ENCODE results near the gene LHX8.
"Not testable (repeated sequence)": the region's sequence is repeated elsewhere in the genome, so short reads cannot be mapped to it uniquely, and the experiment has no call there.

LHX8 gene

GRCh38 chr1:75133750-75134646 is at the start of gene LHX8:
Gene LHX8 (plus strand): TSS chr1:75134388. CDS start chr1:75136615, 2,227 bp downstream.
- no peak for DNase-seq

DNA sequence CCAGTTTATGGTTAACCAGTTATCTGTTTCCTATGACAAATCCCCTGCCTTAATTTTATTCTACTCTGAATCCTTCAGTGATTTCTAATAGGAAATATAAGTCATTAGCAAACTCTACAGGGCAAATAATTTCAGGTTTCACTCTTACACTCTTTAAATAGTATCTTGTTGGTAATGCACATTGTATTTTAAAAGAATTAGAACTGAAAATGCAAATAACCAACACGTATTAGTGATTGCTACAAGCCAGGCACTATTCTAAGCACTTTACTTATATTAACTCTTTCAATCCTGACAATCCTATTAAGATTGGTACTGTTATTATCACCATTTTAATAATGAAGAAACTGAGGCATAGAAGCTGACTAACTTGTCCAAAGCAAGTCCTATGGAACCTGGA is 48.3 kb upstream of the LHX8 start:
- no peak for DNase-seq

DNA sequence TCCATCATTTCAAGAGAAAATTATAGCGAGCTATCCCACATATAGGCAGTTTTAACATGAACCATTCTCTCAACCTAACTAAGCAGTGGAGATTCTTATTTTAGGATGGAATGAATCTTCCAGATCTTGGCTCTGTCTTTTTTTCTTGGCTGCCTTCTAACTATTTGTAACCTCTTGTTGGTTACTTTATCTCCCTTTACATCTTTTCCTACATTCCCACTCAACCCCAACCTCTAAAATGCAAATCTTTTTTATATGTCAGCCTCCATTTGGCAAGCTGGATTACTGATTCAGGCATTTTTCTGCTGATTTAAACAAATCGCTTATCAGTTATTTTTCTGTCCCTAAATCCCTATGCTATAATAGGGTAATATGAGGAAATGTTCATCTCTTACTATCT is 46.9 kb upstream of the LHX8 start:
- no peak for DNase-seq

DNA sequence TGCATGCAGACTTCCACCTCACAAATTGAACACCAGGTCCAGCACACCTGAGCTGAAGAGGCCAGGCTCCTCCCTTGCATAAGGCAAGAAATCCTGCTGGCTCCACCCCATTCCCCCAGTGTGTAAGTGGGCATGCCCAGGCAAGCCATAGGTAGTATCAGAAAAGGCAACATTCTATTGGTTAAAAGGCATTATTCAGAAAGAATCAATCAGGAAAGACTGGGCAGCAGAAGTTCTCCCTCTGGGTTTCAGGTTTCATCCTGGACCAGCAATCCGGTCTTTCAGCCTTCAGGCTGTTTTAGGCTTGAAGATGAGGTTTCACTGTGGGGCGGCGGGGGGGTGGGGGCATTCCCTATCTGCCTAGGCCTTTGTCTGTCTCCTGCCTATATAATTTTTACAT is 42.0 kb upstream of the LHX8 start:
- DNase-seq, result no peak

DNA sequence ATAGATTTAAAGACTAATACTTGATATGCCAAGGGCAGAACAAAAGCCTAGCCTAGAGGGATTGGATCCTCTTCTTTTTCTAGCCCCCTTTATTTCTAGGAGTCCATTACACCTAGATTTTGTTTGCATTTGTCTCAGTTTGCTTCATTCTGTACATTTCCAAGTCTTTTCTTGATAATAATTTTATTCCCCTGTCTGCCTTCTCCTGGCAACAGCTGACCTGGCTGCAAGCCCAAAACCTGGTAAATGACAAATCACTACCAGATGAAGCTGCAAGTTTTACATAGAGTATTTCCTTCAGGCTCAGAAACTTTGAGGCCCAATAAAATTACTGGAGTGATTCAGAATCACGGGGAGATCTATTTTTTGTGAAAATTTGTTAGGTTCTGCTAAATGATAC is 36.5 kb upstream of the LHX8 start:
- no peak for DNase-seq

DNA sequence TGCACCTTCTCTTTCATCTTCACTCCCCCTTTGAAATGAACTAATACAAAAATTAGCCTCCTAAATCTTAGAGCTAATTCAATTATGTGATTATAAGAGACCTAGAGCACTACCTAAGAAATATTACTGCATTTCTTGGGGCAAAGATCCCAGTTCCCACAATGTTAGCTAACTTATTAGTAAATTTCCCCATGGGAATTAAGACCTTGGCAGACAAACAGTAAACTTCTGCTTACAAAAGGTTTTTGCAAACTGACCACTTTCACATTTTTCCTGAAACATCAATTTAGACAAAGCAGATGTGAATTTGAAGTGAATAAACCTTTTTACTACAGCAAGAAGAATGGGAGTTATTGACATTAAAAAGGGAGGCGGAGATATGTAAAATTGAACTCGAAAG is 34.6 kb upstream of the LHX8 start:
- DNase-seq, result no peak

DNA sequence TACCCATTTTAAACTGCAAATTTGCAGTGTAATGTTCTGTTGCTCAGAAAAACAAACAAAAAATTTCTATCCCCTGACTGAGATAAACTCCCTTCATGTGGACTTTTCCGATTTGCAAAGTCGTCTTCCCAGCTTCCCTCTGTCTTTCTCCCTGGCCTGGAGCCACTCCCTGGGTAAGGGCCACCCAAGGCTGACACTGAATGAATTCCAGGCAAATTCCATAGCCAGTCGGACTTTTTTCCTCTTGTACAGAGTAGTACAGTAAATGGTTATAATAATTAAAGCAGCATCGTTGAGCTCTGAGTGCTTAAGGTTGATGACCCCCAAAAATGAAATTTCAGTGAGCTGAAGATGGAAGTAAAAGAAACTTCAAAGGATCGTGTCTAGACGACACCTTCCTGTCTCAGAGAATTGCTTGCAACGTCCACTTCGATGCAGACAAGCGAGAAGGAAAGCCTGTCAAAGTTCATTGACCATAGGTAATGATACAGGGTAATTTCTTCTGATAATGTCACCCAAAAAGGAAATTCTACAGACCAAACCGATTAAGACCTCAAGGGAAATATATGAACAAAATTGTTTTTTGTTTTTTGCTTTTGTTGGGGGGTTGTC is 33.6 kb upstream of the LHX8 start:
- DNase-seq, result no peak

- DNase-seq, result not testable (repeated sequence)
Observed at GRCh38 chr1:75112362-75112951, 21.7 kb upstream of the LHX8 start.

GRCh38 chr1:75115654-75116053 is 18.5 kb upstream of the LHX8 start:
- no peak for DNase-seq

GRCh38 chr1:75123756-75124155 is 10.4 kb upstream of the LHX8 start:
- no peak for DNase-seq

DNA sequence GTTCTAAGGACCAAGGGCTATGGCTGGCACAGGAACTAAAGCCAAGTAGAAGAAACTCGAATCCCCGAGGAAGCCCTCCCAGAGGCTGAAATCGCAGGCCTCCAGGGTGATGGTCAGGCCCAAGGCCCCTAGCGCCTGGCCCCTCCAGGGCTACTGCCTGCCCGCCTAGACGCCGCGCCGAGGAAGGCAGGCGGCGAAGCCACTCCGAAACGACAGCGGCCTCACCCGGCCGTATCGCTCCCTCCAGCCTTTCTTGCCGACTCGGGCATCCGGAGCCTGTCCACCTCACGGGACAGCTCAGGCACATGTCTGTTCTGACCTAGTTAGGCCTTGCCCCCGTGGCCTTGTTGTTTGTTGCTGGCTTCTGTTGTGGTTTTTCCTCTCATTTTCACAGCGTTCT is 9.7 kb upstream of the LHX8 start:
- no peak for DNase-seq

DNA sequence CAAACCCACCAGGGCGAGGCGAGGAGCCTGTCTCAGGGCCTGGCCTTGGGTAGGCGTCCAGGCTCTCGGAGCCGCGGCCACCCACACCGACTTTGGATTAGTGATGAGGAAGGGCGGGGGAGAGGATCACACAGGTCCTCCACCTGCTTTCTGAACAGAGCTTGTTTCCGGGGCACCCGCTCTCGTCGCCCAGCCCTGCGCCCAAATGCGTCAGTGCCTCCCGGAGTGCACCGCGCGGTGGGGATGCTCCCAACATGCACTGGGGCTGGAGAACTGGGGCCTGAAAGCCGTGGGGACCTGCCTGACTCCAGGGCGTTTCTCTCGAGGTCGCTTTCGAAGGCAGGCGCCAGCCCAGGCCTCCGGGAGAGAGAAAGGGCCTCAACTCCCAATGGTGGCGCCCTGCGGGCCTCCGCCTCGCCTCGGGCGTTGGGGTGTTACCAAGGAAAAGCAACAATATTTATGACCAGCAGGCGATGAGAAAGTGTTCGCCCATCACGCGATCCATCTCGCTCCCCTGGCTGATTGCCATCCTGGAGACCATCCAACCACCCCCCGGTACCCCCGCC is 8.9 kb upstream of the LHX8 start:
- DNase-seq, result no peak

DNA sequence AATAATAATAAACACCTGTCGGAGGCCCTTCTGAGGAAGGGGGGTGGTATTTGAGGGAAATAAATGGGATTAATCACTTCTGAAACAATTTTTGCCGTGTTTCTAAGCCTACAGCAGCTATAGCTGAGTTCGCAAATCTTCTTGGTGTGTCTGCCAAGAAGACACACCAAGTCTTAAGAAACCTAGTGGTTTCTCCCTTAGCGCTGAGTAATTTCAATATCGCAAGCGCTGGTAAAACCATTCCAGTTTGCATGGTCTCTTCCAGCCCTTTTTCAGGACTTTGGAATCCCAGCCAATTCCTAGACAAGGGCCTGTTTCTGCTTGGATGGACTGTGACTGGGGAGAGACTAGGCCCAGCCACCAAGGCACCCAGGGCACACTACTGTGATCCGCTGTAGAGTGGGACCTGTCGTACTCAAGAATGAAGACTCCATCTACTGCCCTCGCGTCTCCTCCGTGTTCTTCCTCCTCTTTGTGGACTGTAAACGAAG is 7.5 kb upstream of the LHX8 start:
- DNase-seq, result no peak

- DNase-seq, result no peak
Observed at GRCh38 chr1:75127916-75128717, 6.1 kb upstream of the LHX8 start.

DNA sequence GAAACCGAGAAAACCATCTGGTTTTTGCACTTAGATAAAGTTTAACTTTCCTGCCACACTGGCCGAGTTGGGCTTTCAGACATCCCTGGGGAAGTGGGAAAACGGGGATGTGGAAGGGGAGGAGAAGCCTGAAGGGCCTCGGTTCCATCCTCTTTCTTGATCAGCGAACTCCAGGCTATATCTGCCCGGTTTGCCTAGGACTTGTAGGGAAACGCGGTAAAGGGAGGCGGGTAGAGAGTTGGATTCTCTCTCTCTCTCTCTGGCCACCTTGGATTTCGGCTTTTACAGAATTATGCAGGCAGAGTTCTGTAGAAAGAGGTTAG is 4.6 kb upstream of the LHX8 start:
- no peak for DNase-seq

GRCh38 chr1:75129983-75130789 is 4.0 kb upstream of the LHX8 start:
- no peak for DNase-seq

GRCh38 chr1:75130865-75131564 is 3.2 kb upstream of the LHX8 start:
- no peak for DNase-seq

GRCh38 chr1:75131565-75132241 is 2.5 kb upstream of the LHX8 start:
- DNase-seq, result no peak

DNA sequence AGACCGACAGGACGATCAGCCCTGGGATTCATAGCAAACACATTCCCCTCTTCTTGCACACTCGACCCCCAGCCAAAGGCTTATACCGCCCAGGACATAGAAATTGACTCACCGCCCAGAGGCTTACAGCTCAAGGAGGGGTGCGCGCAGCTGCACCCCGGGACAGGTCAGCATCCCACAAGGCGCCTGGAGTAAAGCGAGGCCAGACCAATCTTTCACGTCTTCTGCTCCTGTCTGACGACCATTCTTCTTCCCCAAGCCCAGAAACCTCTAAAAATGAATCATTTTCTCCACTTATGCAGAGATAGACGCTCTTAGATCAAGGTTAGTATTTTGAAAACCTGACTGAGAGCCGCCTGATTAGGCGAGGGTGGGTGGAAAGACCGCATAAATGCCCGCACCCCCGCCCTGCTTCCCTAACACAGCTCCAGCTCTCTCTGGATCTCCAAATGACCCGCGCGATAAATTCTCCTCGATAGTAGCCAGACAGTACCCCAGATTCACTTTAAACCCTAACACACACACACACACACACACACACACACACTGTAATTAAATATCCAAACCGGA is 1.9 kb upstream of the LHX8 start:
- DNase-seq, result no peak
